ENCODE measurements around the gene AEN.
A peak's percentile ranks its signal among the peaks of the same experiment; 100 is the strongest.
"Not testable (repeated sequence)": the region's sequence is repeated elsewhere in the genome, so short reads cannot be mapped to it uniquely, and the experiment has no call there.

The AEN gene

GRCh38 chr15:88630798-88631463 is 9.8 kb downstream of the AEN start:
- H3K9me3 Mint-ChIP-seq, result no peaks in the 10 kb centered on the region
- peaks cover 41 to 92% of the 10 kb centered on the region in 2 donors for H3K4me1 Mint-ChIP-seq
- peak overlapping the region; percentile 92 for H3K27ac Mint-ChIP-seq
- peaks cover 60 to 72% of the 10 kb centered on the region in 2 donors for H3K36me3 Mint-ChIP-seq
- H3K27me3 Mint-ChIP-seq, result no peaks in the 10 kb centered on the region
- no peak for ATAC-seq (replicated peaks)
- H3K4me3 Mint-ChIP-seq, result no peak overlapping the region
- no peak for DNase-seq

- H3K9me3 Mint-ChIP-seq, result no peaks in the 10 kb centered on the region
- ATAC-seq (replicated peaks) (no peak), DNase-seq (no peak)
- H3K27ac Mint-ChIP-seq, result peak overlapping the region; percentile 84
- H3K36me3 Mint-ChIP-seq, result peaks cover 60 to 75% of the 10 kb centered on the region in 2 donors
- no peak overlapping the region for H3K4me3 Mint-ChIP-seq
- H3K4me1 Mint-ChIP-seq, result peaks cover 43 to 92% of the 10 kb centered on the region in 2 donors
- H3K27me3 Mint-ChIP-seq, result no peaks in the 10 kb centered on the region
Observed at GRCh38 chr15:88631464-88632028, 10.4 kb downstream of the AEN start.

GRCh38 chr15:88632797-88633196 is 11.7 kb downstream of the AEN start:
- not testable (repeated sequence) for H3K9me3 Mint-ChIP-seq, DNase-seq, H3K27me3 Mint-ChIP-seq
- Mint-ChIP-seq H3K4me3 (peak overlapping the region in 1 of 2 donors; percentile 44), H3K36me3 (peaks cover 57 to 77% of the 10 kb centered on the region in 2 donors), H3K4me1 (peaks cover 50 to 95% of the 10 kb centered on the region in 2 donors), H3K27ac (peak overlapping the region; percentile 56)
- ATAC-seq (replicated peaks), result peak; percentile 14 to 24

GRCh38 chr15:88634449-88634848 is 13.3 kb downstream of the AEN start:
- Mint-ChIP-seq H3K4me3 (no peak overlapping the region), H3K9me3 (no peaks in the 10 kb centered on the region), H3K27me3 (no peaks in the 10 kb centered on the region), H3K27ac (peak overlapping the region; percentile 73), H3K36me3 (peaks cover 44 to 66% of the 10 kb centered on the region in 2 donors), H3K4me1 (peaks cover 57 to 95% of the 10 kb centered on the region in 2 donors)
- DNase-seq (no peak), ATAC-seq (replicated peaks) (no peak)

GRCh38 chr15:88635318-88635717 is 14.2 kb downstream of the AEN start:
- DNase-seq (no peak), ATAC-seq (replicated peaks) (peak; percentile 17 to 26)
- Mint-ChIP-seq H3K27me3 (no peaks in the 10 kb centered on the region), H3K27ac (peak overlapping the region; percentile 85), H3K9me3 (no peaks in the 10 kb centered on the region), H3K36me3 (peaks cover 41 to 63% of the 10 kb centered on the region in 2 donors), H3K4me3 (peak overlapping the region in 1 of 2 donors; percentile 28), H3K4me1 (peaks cover 56 to 95% of the 10 kb centered on the region in 2 donors)

GRCh38 chr15:88636050-88636449 is 14.9 kb downstream of the AEN start:
- no peak for ATAC-seq (replicated peaks)
- Mint-ChIP-seq H3K27me3 (no peaks in the 10 kb centered on the region), H3K9me3 (no peaks in the 10 kb centered on the region), H3K27ac (peak overlapping the region; percentile 95), H3K4me3 (peak overlapping the region in 1 of 2 donors; percentile 42), H3K36me3 (peaks cover 38 to 59% of the 10 kb centered on the region in 2 donors), H3K4me1 (peaks cover 53 to 94% of the 10 kb centered on the region in 2 donors)
- no peak for DNase-seq

- H3K27ac Mint-ChIP-seq, result peak overlapping the region; percentile 95
- no peaks in the 10 kb centered on the region for H3K9me3 Mint-ChIP-seq
- no peaks in the 10 kb centered on the region for H3K27me3 Mint-ChIP-seq
- no peak for ATAC-seq (replicated peaks)
- H3K4me1 Mint-ChIP-seq, result peaks cover 52 to 94% of the 10 kb centered on the region in 2 donors
- peaks cover 37 to 56% of the 10 kb centered on the region in 2 donors for H3K36me3 Mint-ChIP-seq
- DNase-seq, result no peak
- peak overlapping the region; percentile 1 to 47 for H3K4me3 Mint-ChIP-seq
Observed at GRCh38 chr15:88636654-88637053, 15.5 kb downstream of the AEN start.

- ATAC-seq (replicated peaks), result no peak
- Mint-ChIP-seq H3K4me3 (peak overlapping the region in 1 of 2 donors; percentile 47), H3K9me3 (no peaks in the 10 kb centered on the region)
Observed at GRCh38 chr15:88637436-88637835, 16.3 kb downstream of the AEN start.

GRCh38 chr15:88637841-88638625 is 16.9 kb downstream of the AEN start:
- peak overlapping the region; percentile 83 to 86 for H3K4me3 Mint-ChIP-seq
- no peaks in the 10 kb centered on the region for H3K9me3 Mint-ChIP-seq
- H3K27ac Mint-ChIP-seq, result peak overlapping the region; percentile 95
- DNase-seq (no peak), ATAC-seq (replicated peaks) (no peak)
- H3K4me1 Mint-ChIP-seq, result peaks cover 55 to 92% of the 10 kb centered on the region in 2 donors
- H3K27me3 Mint-ChIP-seq, result no peaks in the 10 kb centered on the region
- H3K36me3 Mint-ChIP-seq, result peaks cover 36 to 51% of the 10 kb centered on the region in 2 donors

More at GRCh38 chr15:88637436-88637835, 16.3 kb downstream of the AEN start:
- Mint-ChIP-seq H3K27me3 (no peaks in the 10 kb centered on the region), H3K4me1 (peaks cover 55 to 94% of the 10 kb centered on the region in 2 donors), H3K27ac (peak overlapping the region; percentile 95), H3K36me3 (peaks cover 37 to 55% of the 10 kb centered on the region in 2 donors)
- no peak for DNase-seq

- no peaks in the 10 kb centered on the region for H3K9me3 Mint-ChIP-seq
- ATAC-seq (replicated peaks) (peak; percentile 69 to 73), DNase-seq (peak; percentile 94)
- H3K27me3 Mint-ChIP-seq, result no peaks in the 10 kb centered on the region
- H3K36me3 Mint-ChIP-seq, result peaks cover 32 to 49% of the 10 kb centered on the region in 2 donors
- H3K27ac Mint-ChIP-seq, result peak within 1 kb of the TSS; percentile 95
- peak within 1 kb of the TSS; percentile 83 to 86 for H3K4me3 Mint-ChIP-seq
- peaks cover 52 to 88% of the 10 kb centered on the region in 2 donors for H3K4me1 Mint-ChIP-seq
Observed at GRCh38 chr15:88638626-88639372, 17.7 kb downstream of the AEN start, which contains the start of gene ISG20. Gene ISG20, plus strand, starts transcription at chr15:88639016. Its CDS starts 351 bp downstream, at chr15:88639367.

- DNase-seq (no peak), ATAC-seq (replicated peaks) (no peak)
- no peaks in the 10 kb centered on the region for H3K27me3 Mint-ChIP-seq
- peaks cover 60 to 92% of the 10 kb centered on the region in 2 donors for H3K4me1 Mint-ChIP-seq
- H3K9me3 Mint-ChIP-seq, result no peaks in the 10 kb centered on the region
- H3K4me3 Mint-ChIP-seq, result peak overlapping the region; percentile 53 to 61
- peak overlapping the region; percentile 96 for H3K27ac Mint-ChIP-seq
- H3K36me3 Mint-ChIP-seq, result peaks cover 41 to 49% of the 10 kb centered on the region in 2 donors
Observed at GRCh38 chr15:88641959-88642452, 20.9 kb downstream of the AEN start.

- peak overlapping the region in 1 of 2 donors; percentile 61 for H3K4me3 Mint-ChIP-seq
- not testable (repeated sequence) for H3K9me3 Mint-ChIP-seq; ATAC-seq (replicated peaks); H3K27me3 Mint-ChIP-seq; DNase-seq
- peak overlapping the region; percentile 96 for H3K27ac Mint-ChIP-seq
- H3K36me3 Mint-ChIP-seq, result peaks cover 41 to 44% of the 10 kb centered on the region in 2 donors
- H3K4me1 Mint-ChIP-seq, result peaks cover 58 to 92% of the 10 kb centered on the region in 2 donors
Observed at GRCh38 chr15:88642514-88642913, 21.4 kb downstream of the AEN start.

GRCh38 chr15:88644741-88645140 is 23.6 kb downstream of the AEN start:
- H3K4me1 Mint-ChIP-seq, result peaks cover 61 to 92% of the 10 kb centered on the region in 2 donors
- ATAC-seq (replicated peaks) (no peak), DNase-seq (no peak)
- H3K9me3 Mint-ChIP-seq, result no peaks in the 10 kb centered on the region
- peak overlapping the region; percentile 32 for H3K27ac Mint-ChIP-seq
- peaks cover 50 to 56% of the 10 kb centered on the region in 2 donors for H3K36me3 Mint-ChIP-seq
- no peaks in the 10 kb centered on the region for H3K27me3 Mint-ChIP-seq
- no peak overlapping the region for H3K4me3 Mint-ChIP-seq
